GM12878 (cell line): ENCODE data around the gene PDIA5. TPM values are rescaled to one million over a fixed set of nuclear protein-coding genes. Genes with fewer than 3 reads are reported as not detected.

ENCODE experiments used
- ATAC-seq: fragments of 200-7000 bp; cut with Tn5 transposase; 3 replicates; pipeline ENCODE4 v1.9.1; 2020; ENCODE audit warnings: mild to moderate bottlenecking, moderate library complexity
- Bru-seq: library from RNA; stranded (reverse); fragments of 400-500 nt; gene quantifications from one replicate; lab custom pipeline; 2021; lab: Mats Ljungman, UMichigan
- BruChase-seq, 2 experiments: library from RNA; stranded (reverse); fragments of 400-500 nt; gene quantifications; one replicate each; lab custom pipeline; 2021; lab: Mats Ljungman, UMichigan
- BruUV-seq: library from RNA; stranded (reverse); fragments of 400-500 nt; replicated peaks from 2 replicates; lab custom pipeline; 2021; lab: Mats Ljungman, UMichigan
- CTCF ChIA-PET: fragments of 300-600 bp; sonication (Branson Sonifier 250); formaldehyde crosslinking; extraction: SDS; loops from one replicate; lab custom pipeline; 2021; ENCODE audit warnings: inconsistent platforms; lab: Yijun Ruan, JAX
- POLR2A ChIA-PET: fragments of 350-600 bp; formaldehyde crosslinking; extraction: SDS; loops from one replicate; lab custom pipeline; 2021; ENCODE audit warnings: inconsistent platforms; lab: Charles Lee
- RAD21 ChIA-PET: fragments of 300-600 bp; sonication (Branson Sonifier 250); formaldehyde crosslinking; loops from one replicate; lab custom pipeline; 2023; ENCODE audit warnings: antibody characterized with exemption; ENCODE audit not compliant: unreplicated experiment; lab: Charles Lee
- SMC1A ChIA-PET: fragments of 300-600 bp; sonication (Branson Sonifier 250); formaldehyde crosslinking; loops from one replicate; lab custom pipeline; 2023; ENCODE audit not compliant: unreplicated experiment, uncharacterized antibody; lab: Charles Lee
- DNase-seq: peaks from one replicate; pipeline ENCODE4 v3.0.0-alpha.2; 2011; ENCODE audit warnings: low read depth, low spot score
- FAIRE-seq: peaks from 3 replicates; lab custom pipeline; 2011; peaks lifted over from hg19 to GRCh38; lab: Jason Lieb, UNC
- H2AFZ ChIP-seq: 2 replicates; pipeline ENCODE4 v1.6.0; 2011; ENCODE audit warnings: low read depth, low read length, control low read depth; ENCODE audit not compliant: control insufficient read depth
- H3K27ac ChIP-seq: 2 replicates; pipeline ENCODE4 v1.5.1; 2011; ENCODE audit warnings: control low read depth; ENCODE audit not compliant: control insufficient read depth, insufficient read depth
- H3K27me3 ChIP-seq, 2 experiments: replicated peaks in 1 of 2; 2 replicates each; pipeline versions ENCODE4 v1.6.0 to v1.6.1; 2011; ENCODE audit warnings: low read length in 1 of 2; ENCODE audit not compliant: control insufficient read depth in 2 of 2, insufficient read depth in 2 of 2
- H3K36me3 ChIP-seq, 2 experiments: 2 replicates each; pipeline ENCODE4 v1.5.1; 2011; ENCODE audit warnings: low read length in 1 of 2; ENCODE audit not compliant: control insufficient read depth in 2 of 2, insufficient read depth in 2 of 2
- H3K4me1 ChIP-seq: 2 replicates; pipeline ENCODE4 v1.6.1; 2011; ENCODE audit warnings: mild to moderate bottlenecking, low read length, moderate library complexity, mixed read lengths; ENCODE audit not compliant: control insufficient read depth, insufficient read depth
- H3K4me2 ChIP-seq: 2 replicates; pipeline ENCODE4 v1.6.0; 2011; ENCODE audit warnings: control low read depth; ENCODE audit not compliant: control insufficient read depth, insufficient read depth
- H3K4me3 ChIP-seq: fragments of 200-600 bp; sonication (generic); 2 replicates; pipeline ENCODE4 v1.5.1; 2016
- H3K79me2 ChIP-seq: 2 replicates; pipeline ENCODE4 v1.6.0; 2011; ENCODE audit warnings: low read length; ENCODE audit not compliant: control insufficient read depth, insufficient read depth
- H3K9ac ChIP-seq: 2 replicates; pipeline ENCODE4 v1.8.0; 2011; ENCODE audit warnings: low read length, control low read depth, mixed read lengths; ENCODE audit not compliant: control insufficient read depth, insufficient read depth
- H3K9me3 ChIP-seq: replicated peaks from 3 replicates; pipeline ENCODE4 v1.5.1; 2011; ENCODE audit warnings: mild to moderate bottlenecking, low read length; ENCODE audit not compliant: control insufficient read depth, insufficient read depth
- H4K20me1 ChIP-seq: 2 replicates; pipeline ENCODE4 v1.6.0; 2011; ENCODE audit not compliant: control insufficient read depth, insufficient read depth
- EED ChIP-seq: sonication (generic); IDR thresholded peaks from 2 replicates; pipeline ENCODE4 v1.6.1; 2016; ENCODE audit warnings: antibody characterized with exemption, low read depth
- FOXM1 ChIP-seq: IDR thresholded peaks from 2 replicates; pipeline ENCODE4 v1.6.1; 2012; ENCODE audit warnings: low read depth, mild to moderate bottlenecking, inconsistent platforms, low read length, moderate library complexity
- KDM1A ChIP-seq: fragments of 200-600 bp; sonication (generic); IDR thresholded peaks from 2 replicates; pipeline ENCODE4 v1.6.1; 2016; ENCODE audit warnings: borderline replicate concordance
- KLF5 ChIP-seq: fragments of 450-650 bp; IDR thresholded peaks from 2 replicates; pipeline ENCODE4 v1.6.1; 2014; ENCODE audit warnings: mild to moderate bottlenecking; ENCODE audit not compliant: partially characterized antibody
- NFIC ChIP-seq: IDR thresholded peaks from 2 replicates; pipeline ENCODE4 v1.6.1; 2012; ENCODE audit warnings: low read depth, mild to moderate bottlenecking, inconsistent platforms, low read length, moderate library complexity
- RELA ChIP-seq: fragments of 450-650 bp; IDR thresholded peaks from 2 replicates; pipeline ENCODE4 v1.8.0; 2014; ENCODE audit warnings: borderline replicate concordance; ENCODE audit not compliant: partially characterized antibody
- SMARCA5 ChIP-seq: fragments of 450-650 bp; IDR thresholded peaks from 2 replicates; pipeline ENCODE4 v1.6.1; 2017; ENCODE audit warnings: mild to moderate bottlenecking
- STAT3 ChIP-seq: IDR thresholded peaks from 2 replicates; pipeline ENCODE4 v1.6.1; 2011; ENCODE audit warnings: low read depth, low read length, improper control_type of control experiment
- YBX1 ChIP-seq: fragments of 450-650 bp; IDR thresholded peaks from 2 replicates; pipeline ENCODE4 v1.6.1; 2016; ENCODE audit warnings: antibody characterized with exemption
- ZNF274 ChIP-seq: IDR thresholded peaks from one replicate; pipeline ENCODE4 v1.8.0; 2011; ENCODE audit not compliant: insufficient read length, insufficient read depth
- WGBS: methylation state at CpG from one replicate; pipeline ENCODE4 v1.1.6; 2016; ENCODE audit warnings: low lambda C conversion rate; ENCODE audit not compliant: insufficient replicate concordance, insufficient coverage; ENCODE audit errors: missing lambda C conversion rate; 5-methylcytosine and 5-hydroxymethylcytosine counted together
- in situ Hi-C: fragments of 300-500 bp; cut with MboI; formaldehyde crosslinking; loops from 9 replicates; pipeline ENCODE4 v1.14.3; 2018; ENCODE audit warnings: mixed read lengths
- intact Hi-C: fragments of 100-400 bp; cut with micrococcal nuclease; formaldehyde crosslinking; loops from one replicate; pipeline ENCODE4 v1.14.2; 2022; ENCODE audit not compliant: unreplicated experiment
- long read RNA-seq, 2 experiments: library from polyadenylated mRNA; unstranded; transcript quantifications; one replicate each; pipeline ENCODE4 v2.0.0, GENCODE V29; 2019 to 2020
- polyA minus RNA-seq, 3 experiments: library from RNA; depleted of rRNA, polyadenylated mRNA; stranded (reverse); fragments of >200 nt; gene quantifications; 2 replicates each; pipeline ENCODE4 v1.2.3, GENCODE V29; 2011
- polyA plus RNA-seq, 11 experiments: library from polyadenylated mRNA; depleted of rRNA in 4 of 11; unstranded in 6 of 11; stranded (reverse) in 5 of 11; fragments of >200 nt; fragmentation: Nextera tagmentation in 4 of 11; fragmentation: Illumina TruSeq in 1 of 11; extraction: Ambion mirVana in 4 of 11; extraction: Trizol in 1 of 11; gene quantifications; 1 replicate in 1 of 11; 2 replicates in 10 of 11; pipeline versions ENCODE4 v1.2.1 to v1.2.3, GENCODE V29; 2011 to 2016; ENCODE audit warnings: inconsistent platforms in 2 of 11, missing spikeins in 2 of 11, low read depth in 1 of 11
- total RNA-seq, 4 experiments: library from RNA; depleted of rRNA in 3 of 4; stranded (reverse); fragments of >200 nt in 3 of 4; fragmentation: Illumina TruSeq in 1 of 4; extraction: Trizol in 1 of 4; gene quantifications; 2 replicates each; pipeline versions ENCODE4 v1.2.1 to v1.2.3, GENCODE V29; 2013 to 2021
- TF ChIP-seq, protein P1 (sequence below): fragments of 450-650 bp; conservative IDR thresholded peaks from 2 replicates; pipeline ENCODE4 v1.6.1; 2017; ENCODE audit warnings: mild to moderate bottlenecking, moderate library complexity
- TF ChIP-seq, protein P2 (sequence below): fragments of 450-650 bp; IDR thresholded peaks from 2 replicates; pipeline ENCODE4 v1.6.1; 2018; ENCODE audit warnings: mild to moderate bottlenecking, low read depth, moderate library complexity; ENCODE audit not compliant: partially characterized antibody

PDIA5 gene
- 20.9 and 29.7 TPM in 2 replicates for total RNA-seq (2013; cell fraction: nucleolus; rRNA removed)
- total RNA-seq (2014; rRNA removed) (15.2 and 16.4 TPM in 2 replicates), total RNA-seq (2014; rRNA removed; fragmentation: Illumina TruSeq; extraction: Trizol) (15.8 and 18.1 TPM in 2 replicates), total RNA-seq (2021) (24.2 and 24.5 TPM in 2 replicates), polyA plus RNA-seq (2011; rRNA removed) (13.0 and 20.2 TPM in 2 replicates), polyA plus RNA-seq (2014; fragmentation: Illumina TruSeq; extraction: Trizol) (20.2 and 34.7 TPM in 2 replicates), polyA plus RNA-seq (2014; fragmentation: Nextera tagmentation; extraction: Ambion mirVana) (1 to 10 TPM; 4.1 to 5.2 TPM), polyA plus RNA-seq (2014; rRNA removed) (20.4 and 24.8 TPM in 2 replicates), polyA plus RNA-seq (2016; fragmentation: Nextera tagmentation; extraction: Ambion mirVana) (10 to 100 TPM; 22.9 to 23.5 TPM), polyA minus RNA-seq (2011; rRNA and poly(A)+ RNA removed) (8.9 and 15.1 TPM in 2 replicates), Bru-seq, nascent RNA (percentile 66 among the genes with signal in this experiment), BruChase-seq, experiment 1, labeled RNA remaining after a 6-hour chase (percentile 65 among the genes with signal in this experiment), BruChase-seq, experiment 2, labeled RNA remaining after a 2-hour chase (percentile 63 among the genes with signal in this experiment)
- 14.1 TPM for polyA plus RNA-seq (2011; ENCODE audit: low read depth)
- 15.8 and 16.3 TPM in 2 replicates for polyA plus RNA-seq (2011; cell fraction: cytosol; rRNA removed)
- 15.6 and 15.8 TPM in 2 replicates for polyA plus RNA-seq (2011; cell fraction: nucleus; rRNA removed)
- 19.9 and 21.6 TPM in 2 replicates for polyA plus RNA-seq (2012)
- polyA minus RNA-seq (2011; cell fraction: cytosol; rRNA and poly(A)+ RNA removed) = 5.6 and 8.0 TPM in 2 replicates
- 4.5 and 9.1 TPM in 2 replicates for polyA minus RNA-seq (2011; cell fraction: nucleus; rRNA and poly(A)+ RNA removed)
- long read RNA-seq, experiment 1, transcript PDIA5-201 (17 exons, 1,799 nt) = major isoform, 11 of 18 reads
- long read RNA-seq, experiment 1, partial matches to known transcripts = 3 of 18 reads
- long read RNA-seq, experiment 1, other reads (novel, unspliced or antisense) = 4 of 18 reads
- long read RNA-seq, experiment 2, transcript PDIA5-201 (17 exons, 1,799 nt) = major isoform, 16 of 20 reads
- long read RNA-seq, experiment 2, partial matches to known transcripts = 1 of 20 reads
- long read RNA-seq, experiment 2, other reads (novel, unspliced or antisense) = 3 of 20 reads

DNA sequence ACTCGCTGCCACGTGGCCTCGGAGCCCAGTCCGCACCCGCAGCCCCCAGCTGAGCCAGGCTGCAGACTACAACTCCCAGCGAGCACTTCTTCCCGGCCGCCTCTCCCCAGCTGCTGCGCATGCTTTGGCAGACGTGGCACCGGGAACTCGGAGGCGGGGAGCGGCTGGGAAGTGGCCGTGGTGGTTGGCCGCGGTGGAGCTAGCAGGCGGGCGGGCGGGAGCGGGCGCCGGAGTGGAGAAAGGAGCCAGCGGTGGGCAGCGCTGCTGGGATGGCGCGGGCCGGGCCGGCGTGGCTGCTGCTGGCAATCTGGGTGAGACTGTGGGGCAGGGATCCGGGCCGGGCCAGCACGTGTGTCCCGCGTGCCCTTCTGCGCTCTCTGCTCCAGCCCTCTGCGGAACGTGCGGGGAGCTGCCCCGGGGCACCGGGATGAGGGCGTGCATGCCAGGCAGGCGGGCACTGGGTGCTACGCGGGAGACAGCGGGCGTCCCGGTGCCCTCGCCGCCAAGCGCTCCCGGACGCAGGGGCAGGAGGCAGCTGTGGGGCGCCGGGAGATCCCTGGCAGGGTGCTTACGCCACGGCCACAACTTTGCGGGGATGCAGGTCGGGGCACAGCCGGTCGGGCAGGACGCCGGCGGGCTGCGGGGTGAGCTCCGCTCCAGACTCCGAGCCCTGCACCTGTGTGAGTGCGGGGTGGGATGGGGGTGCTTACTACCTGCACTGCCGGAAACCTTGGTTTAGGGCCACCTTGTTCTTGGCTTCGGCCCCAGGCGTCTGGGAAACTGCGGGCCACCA, at the start of gene PDIA5:
PDIA5 (plus strand) TSS at position 130 of the 793 bp plus-strand sequence; CDS start at position 270, 140 bp downstream.
- Histone ChIP-seq H4K20me1 (no peaks in the 10 kb centered on the region), H3K79me2 (peaks cover 36% of the 10 kb centered on the region), H3K4me3 (peak within 1 kb of the TSS; percentile 80), H3K4me1 (peaks cover 4% of the 10 kb centered on the region), H3K27me3 (no peaks in the 10 kb centered on the region; a peak in 1 of 4 replicates), H3K36me3 (no peaks in the 10 kb centered on the region), H3K27ac (0 out of 2 replicates have a peak within 1 kb of the TSS, but pooled peaks have one; percentile 25), H3K9me3 (no peaks in the 10 kb centered on the region), H3K4me2 (peak within 1 kb of the TSS; percentile 97), H3K9ac (peak within 1 kb of the TSS; percentile 72), H2AFZ (peak within 1 kb of the TSS; percentile 80)
- peak; percentile 86 for FAIRE-seq
- ChIA-PET SMC1A (interaction anchor here (1.2 to 2.7 kb wide), 2 partner anchors 14 to 18 kb away, joined by 3 to 12 read pairs; no protein-coding TSS in a partner anchor), POLR2A (interaction anchor here (0.6 to 2.3 kb wide), 5 partner anchors 13 to 1213 kb away, joined by 4 to 8 read pairs (median 4); partner anchors contain the start of gene SEC22A), RAD21 (interaction anchor here (0.8 to 1.7 kb wide), 4 partner anchors 10 to 135 kb away, joined by 3 to 5 read pairs (median 3); partner anchors contain the start of genes SEC22A and SEMA5B), CTCF (interaction anchor here (0.6 to 2.7 kb wide), 5 partner anchors 10 to 124 kb away, joined by 3 to 10 read pairs (median 3); no protein-coding TSS in a partner anchor)
- BruUV-seq = no TSS peak
- in situ Hi-C loops (no loop called here), intact Hi-C loops (no loop called here)
- peak; percentile 34 for DNase-seq
- WGBS = 1% methylated on average over 72 of the region's 72 CpGs
- peak; percentile 93 for ATAC-seq
- TF ChIP-seq, protein P1, sequence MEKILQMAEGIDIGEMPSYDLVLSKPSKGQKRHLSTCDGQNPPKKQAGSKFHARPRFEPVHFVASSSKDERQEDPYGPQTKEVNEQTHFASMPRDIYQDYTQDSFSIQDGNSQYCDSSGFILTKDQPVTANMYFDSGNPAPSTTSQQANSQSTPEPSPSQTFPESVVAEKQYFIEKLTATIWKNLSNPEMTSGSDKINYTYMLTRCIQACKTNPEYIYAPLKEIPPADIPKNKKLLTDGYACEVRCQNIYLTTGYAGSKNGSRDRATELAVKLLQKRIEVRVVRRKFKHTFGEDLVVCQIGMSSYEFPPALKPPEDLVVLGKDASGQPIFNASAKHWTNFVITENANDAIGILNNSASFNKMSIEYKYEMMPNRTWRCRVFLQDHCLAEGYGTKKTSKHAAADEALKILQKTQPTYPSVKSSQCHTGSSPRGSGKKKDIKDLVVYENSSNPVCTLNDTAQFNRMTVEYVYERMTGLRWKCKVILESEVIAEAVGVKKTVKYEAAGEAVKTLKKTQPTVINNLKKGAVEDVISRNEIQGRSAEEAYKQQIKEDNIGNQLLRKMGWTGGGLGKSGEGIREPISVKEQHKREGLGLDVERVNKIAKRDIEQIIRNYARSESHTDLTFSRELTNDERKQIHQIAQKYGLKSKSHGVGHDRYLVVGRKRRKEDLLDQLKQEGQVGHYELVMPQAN = peak; percentile 87
- TF ChIP-seq KDM1A = no peak
- peak; percentile 30; the same call in 1 of the 2 replicates for TF ChIP-seq EED
- TF ChIP-seq RELA = no peak
- 0 out of 2 replicates have a peak, but pooled peaks have one; percentile 39 for TF ChIP-seq SMARCA5
- TF ChIP-seq STAT3 = no peak
- no peak for TF ChIP-seq ZNF274
- TF ChIP-seq, protein P2, sequence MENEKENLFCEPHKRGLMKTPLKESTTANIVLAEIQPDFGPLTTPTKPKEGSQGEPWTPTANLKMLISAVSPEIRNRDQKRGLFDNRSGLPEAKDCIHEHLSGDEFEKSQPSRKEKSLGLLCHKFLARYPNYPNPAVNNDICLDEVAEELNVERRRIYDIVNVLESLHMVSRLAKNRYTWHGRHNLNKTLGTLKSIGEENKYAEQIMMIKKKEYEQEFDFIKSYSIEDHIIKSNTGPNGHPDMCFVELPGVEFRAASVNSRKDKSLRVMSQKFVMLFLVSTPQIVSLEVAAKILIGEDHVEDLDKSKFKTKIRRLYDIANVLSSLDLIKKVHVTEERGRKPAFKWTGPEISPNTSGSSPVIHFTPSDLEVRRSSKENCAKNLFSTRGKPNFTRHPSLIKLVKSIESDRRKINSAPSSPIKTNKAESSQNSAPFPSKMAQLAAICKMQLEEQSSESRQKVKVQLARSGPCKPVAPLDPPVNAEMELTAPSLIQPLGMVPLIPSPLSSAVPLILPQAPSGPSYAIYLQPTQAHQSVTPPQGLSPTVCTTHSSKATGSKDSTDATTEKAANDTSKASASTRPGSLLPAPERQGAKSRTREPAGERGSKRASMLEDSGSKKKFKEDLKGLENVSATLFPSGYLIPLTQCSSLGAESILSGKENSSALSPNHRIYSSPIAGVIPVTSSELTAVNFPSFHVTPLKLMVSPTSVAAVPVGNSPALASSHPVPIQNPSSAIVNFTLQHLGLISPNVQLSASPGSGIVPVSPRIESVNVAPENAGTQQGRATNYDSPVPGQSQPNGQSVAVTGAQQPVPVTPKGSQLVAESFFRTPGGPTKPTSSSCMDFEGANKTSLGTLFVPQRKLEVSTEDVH = no peak
- TF ChIP-seq FOXM1 = no peak
- TF ChIP-seq KLF5 = no peak
- TF ChIP-seq NFIC = no peak
- TF ChIP-seq YBX1 = no peak
